AG04450 (cell line): ENCODE data around the gene WSCD2. TPM values are rescaled to one million over a fixed set of nuclear protein-coding genes. Genes with fewer than 3 reads are reported as not detected.

Experiments
- CTCF ChIA-PET: fragments of 300-600, 350-600 bp; formaldehyde crosslinking; extraction: SDS; loops from one replicate; lab custom pipeline; 2022; ENCODE audit warnings: antibody characterized with exemption, inconsistent platforms; lab: Charles Lee
- POLR2A ChIA-PET: fragments of 350-600 bp; formaldehyde crosslinking; extraction: SDS; loops from one replicate; lab custom pipeline; 2021; ENCODE audit warnings: antibody characterized with exemption, inconsistent platforms; lab: Yijun Ruan, JAX
- DNase-seq: peaks from one replicate; pipeline ENCODE4 v3.0.0-alpha.2; 2011; ENCODE audit warnings: low read depth, low spot score
- H3K27ac ChIP-seq: one replicate; pipeline ENCODE4 v1.5.1; 2012; ENCODE audit warnings: low read depth, low read length, control low read depth
- H3K27me3 ChIP-seq: one replicate; pipeline ENCODE4 v1.6.0; 2012; ENCODE audit warnings: low read length; ENCODE audit not compliant: control insufficient read depth, insufficient read depth
- H3K4me3 ChIP-seq: 2 replicates; pipeline ENCODE4 v1.5.1; 2011; ENCODE audit warnings: mild to moderate bottlenecking, low read depth, low read length, control low read depth
- H3K9me3 ChIP-seq: 2 replicates; pipeline ENCODE4 v1.5.1; 2012; ENCODE audit warnings: low read length; ENCODE audit not compliant: control insufficient read depth, insufficient read depth
- polyA plus RNA-seq: library from polyadenylated mRNA; depleted of rRNA; stranded (reverse); fragments of >200 nt; gene quantifications from 2 replicates; pipeline ENCODE4 v1.2.3, GENCODE V29; 2011
- TF ChIP-seq, protein P1 (sequence below): IDR thresholded peaks from 2 replicates; pipeline ENCODE4 v1.5.1; 2011; ENCODE audit warnings: low read depth, low read length, control low read depth, inconsistent platforms

Gene WSCD2
- polyA plus RNA-seq, 1 experiment, result not detected

DNA sequence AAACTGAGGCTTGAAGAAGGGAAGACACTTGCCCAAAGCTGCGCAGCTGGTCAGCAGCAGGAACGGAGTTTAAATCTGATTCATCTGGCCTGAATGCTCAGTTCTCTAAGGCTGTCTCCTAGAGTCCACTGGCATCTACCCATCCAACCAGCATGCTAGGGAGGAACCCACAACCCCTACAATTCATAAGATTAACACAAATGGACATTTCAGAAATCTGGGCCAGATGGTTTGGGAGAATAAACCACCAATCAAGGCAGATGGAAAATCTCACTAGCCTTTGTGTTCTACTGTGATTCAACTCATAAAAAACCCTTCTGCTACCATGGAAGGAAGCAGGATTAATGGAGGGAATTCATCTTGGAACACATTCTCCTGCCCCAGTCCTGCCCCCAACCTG is 67.8 kb downstream of the WSCD2 start:
- POLR2A ChIA-PET, result no interaction called here

DNA sequence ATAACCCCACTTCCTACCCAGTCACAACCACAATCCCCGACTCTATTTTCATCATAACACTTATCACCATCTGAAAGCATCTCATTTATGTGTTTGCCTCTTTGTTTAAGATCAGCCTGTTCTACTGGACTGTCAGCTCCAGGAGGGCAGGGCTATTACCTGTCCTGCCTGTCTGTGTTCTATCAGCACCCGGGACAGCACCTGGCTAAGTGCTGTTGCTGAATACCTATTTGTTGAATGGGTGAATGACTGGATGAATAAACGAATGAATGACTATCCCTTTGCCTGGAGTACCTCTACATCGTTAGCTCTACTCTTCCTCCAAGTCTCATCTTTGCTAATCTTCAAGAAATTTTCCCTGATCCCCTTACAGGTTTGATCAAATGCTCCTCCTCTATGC is 69.0 kb downstream of the WSCD2 start:
- CTCF ChIA-PET, result no interaction called here
- POLR2A ChIA-PET, result no interaction called here
- Histone ChIP-seq H3K27me3 (no peaks in the 10 kb centered on the region), H3K9me3 (no peaks in the 10 kb centered on the region; the same call in 1 of the 2 replicates), H3K4me3 (no peak overlapping the region), H3K27ac (no peak overlapping the region)
- TF ChIP-seq, protein P1, sequence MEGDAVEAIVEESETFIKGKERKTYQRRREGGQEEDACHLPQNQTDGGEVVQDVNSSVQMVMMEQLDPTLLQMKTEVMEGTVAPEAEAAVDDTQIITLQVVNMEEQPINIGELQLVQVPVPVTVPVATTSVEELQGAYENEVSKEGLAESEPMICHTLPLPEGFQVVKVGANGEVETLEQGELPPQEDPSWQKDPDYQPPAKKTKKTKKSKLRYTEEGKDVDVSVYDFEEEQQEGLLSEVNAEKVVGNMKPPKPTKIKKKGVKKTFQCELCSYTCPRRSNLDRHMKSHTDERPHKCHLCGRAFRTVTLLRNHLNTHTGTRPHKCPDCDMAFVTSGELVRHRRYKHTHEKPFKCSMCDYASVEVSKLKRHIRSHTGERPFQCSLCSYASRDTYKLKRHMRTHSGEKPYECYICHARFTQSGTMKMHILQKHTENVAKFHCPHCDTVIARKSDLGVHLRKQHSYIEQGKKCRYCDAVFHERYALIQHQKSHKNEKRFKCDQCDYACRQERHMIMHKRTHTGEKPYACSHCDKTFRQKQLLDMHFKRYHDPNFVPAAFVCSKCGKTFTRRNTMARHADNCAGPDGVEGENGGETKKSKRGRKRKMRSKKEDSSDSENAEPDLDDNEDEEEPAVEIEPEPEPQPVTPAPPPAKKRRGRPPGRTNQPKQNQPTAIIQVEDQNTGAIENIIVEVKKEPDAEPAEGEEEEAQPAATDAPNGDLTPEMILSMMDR, result no peak
- DNase-seq, result no peak

More for the DNA sequence above, 67.8 kb downstream of the WSCD2 start:
- CTCF ChIA-PET, result no interaction called here
- Histone ChIP-seq H3K27ac (no peak overlapping the region), H3K9me3 (no peaks in the 10 kb centered on the region; the same call in 1 of the 2 replicates), H3K27me3 (no peaks in the 10 kb centered on the region), H3K4me3 (no peak overlapping the region)
- TF ChIP-seq, protein P1, result no peak
- no peak for DNase-seq

DNA sequence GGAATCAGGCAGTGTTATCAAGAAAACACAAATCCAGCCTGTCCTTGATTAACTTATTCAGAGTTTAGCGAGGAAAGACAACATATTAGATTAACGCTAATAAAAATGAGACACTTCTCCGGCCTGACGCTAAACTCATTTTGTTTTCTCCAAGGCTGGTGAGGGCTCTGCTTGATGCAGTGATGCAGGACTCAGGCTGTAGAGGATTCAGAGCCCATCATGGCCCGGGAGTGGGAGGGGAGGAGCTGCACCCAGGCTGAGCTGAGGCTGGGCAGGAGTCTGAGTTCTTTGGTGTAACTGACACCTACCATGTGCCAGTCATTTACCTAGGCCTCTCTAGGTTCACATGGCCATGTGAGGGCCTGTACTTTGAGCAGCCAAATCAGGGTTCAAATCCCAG is 70.0 kb downstream of the WSCD2 start:
- Histone ChIP-seq H3K27ac (no peak overlapping the region), H3K27me3 (no peaks in the 10 kb centered on the region), H3K4me3 (no peak overlapping the region), H3K9me3 (no peaks in the 10 kb centered on the region; the same call in 1 of the 2 replicates)
- CTCF ChIA-PET, result no interaction called here
- TF ChIP-seq, protein P1, result no peak
- no peak for DNase-seq
- POLR2A ChIA-PET, result no interaction called here

DNA sequence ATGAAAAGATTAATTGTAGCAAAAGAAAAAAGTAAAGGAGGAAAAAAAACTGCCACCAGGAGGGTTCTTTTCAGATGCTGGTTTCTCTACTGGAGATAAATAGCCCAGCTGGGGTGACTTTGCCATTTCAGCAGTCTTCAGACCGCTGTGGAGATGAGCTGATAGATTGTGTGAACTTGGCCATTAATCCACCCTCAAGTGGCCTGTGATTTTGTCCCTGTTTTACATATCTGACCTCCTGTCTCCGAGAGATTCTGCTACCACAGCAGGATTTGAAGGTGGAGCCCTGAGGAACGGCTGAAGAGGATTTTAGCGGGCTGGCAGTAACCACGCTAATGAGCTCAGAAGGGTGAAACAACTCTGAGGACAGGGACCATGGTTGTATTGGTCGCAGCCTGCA is 72.7 kb downstream of the WSCD2 start:
- TF ChIP-seq, protein P1, result no peak
- Histone ChIP-seq H3K9me3 (no peaks in the 10 kb centered on the region), H3K4me3 (no peak overlapping the region), H3K27ac (no peak overlapping the region), H3K27me3 (peaks cover 2% of the 10 kb centered on the region)
- no peak for DNase-seq
- CTCF ChIA-PET, result no interaction called here
- POLR2A ChIA-PET, result no interaction called here

DNA sequence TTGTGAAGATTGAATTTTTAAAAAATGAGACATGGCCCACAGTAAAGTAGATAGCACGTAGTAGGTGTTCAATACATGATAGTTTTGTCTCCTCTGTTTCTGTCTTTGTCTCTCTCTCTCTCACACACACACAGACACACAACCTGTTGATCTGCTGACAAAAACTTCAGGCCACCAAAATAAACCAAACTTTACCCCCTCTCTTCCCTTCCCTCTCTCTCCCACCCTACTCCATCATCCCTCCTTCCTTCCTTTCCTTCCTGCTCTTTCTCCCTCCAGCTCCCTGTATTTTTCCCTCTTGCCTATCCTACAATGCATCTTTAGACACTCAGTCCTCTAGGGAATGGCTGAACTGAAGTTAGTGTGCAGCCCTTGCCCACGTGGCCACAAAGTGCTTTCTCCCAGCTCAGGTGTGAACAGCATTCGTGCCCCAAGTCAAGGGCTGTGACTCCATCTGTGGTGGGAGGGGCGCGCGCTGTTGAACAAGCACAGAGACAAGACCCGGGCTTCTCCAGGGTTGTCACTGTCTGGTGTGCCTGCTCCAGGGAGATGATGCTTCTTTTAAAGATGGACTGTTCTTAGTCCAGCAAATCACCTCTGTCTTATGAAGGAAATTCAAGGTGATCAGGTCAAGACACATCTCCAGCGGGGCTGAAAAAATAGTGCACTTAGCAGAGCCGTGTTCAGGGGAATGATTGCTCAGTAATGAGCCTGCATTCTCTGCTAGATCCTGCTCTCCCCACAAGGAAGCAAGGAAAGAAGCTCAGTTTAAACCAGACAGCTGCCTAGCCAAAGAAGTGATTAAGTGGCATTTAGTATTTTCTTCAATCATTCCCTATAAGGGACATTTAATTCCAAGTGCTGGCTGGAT is 75.3 kb downstream of the WSCD2 start:
- CTCF ChIA-PET, result no interaction called here
- no peak for DNase-seq
- H3K27me3 ChIP-seq, result peaks cover 2% of the 10 kb centered on the region
- POLR2A ChIA-PET, result no interaction called here
- H3K4me3 ChIP-seq, result no peak overlapping the region
- TF ChIP-seq, protein P1, result no peak
- H3K27ac ChIP-seq, result no peak overlapping the region
- H3K9me3 ChIP-seq, result no peaks in the 10 kb centered on the region
